OCI-LY7 (cell line): ENCODE measurements around the gene VTI1A.

Source experiments
- CTCF ChIP-seq: fragments of 200-600 bp; sonication (generic); conservative IDR thresholded peaks from 2 replicates; pipeline ENCODE4 v1.5.1; 2014; ENCODE audit warnings: mild to moderate bottlenecking, antibody characterized with exemption, low read length, moderate library complexity, mixed read lengths
- EZH2phosphoT487 ChIP-seq: fragments of 200-600 bp; sonication (generic); IDR thresholded peaks from 2 replicates; pipeline ENCODE4 v1.6.1; 2018; ENCODE audit warnings: low read depth, borderline replicate concordance, mild to moderate bottlenecking, mixed run types, antibody characterized with exemption, low read length, moderate library complexity, mixed read lengths

- TF ChIP-seq CTCF (peak; percentile 64), EZH2phosphoT487 (no peak)
Observed at GRCh38 chr10:112456533-112456932, 9.5 kb downstream of the VTI1A start.
